ENCODE results near the gene MPL. TPM values are rescaled to one million over a fixed set of nuclear protein-coding genes. Genes with fewer than 3 reads are reported as not detected.

The MPL gene
- total RNA-seq (2022) (0.52 and 0.73 TPM in 2 replicates), Bru-seq, nascent RNA (percentile 23 among the genes with signal in this experiment), BruChase-seq, experiment 1, labeled RNA remaining after a 6-hour chase (percentile 18 among the genes with signal in this experiment), BruChase-seq, experiment 2, labeled RNA remaining after a 2-hour chase (percentile 13 among the genes with signal in this experiment)
- long read RNA-seq, result 0 reads

GRCh38 chr1:43337588-43337987 lies at the start of gene MPL:
Gene MPL, plus strand, starts transcription at chr1:43337818. Its CDS starts 31 bp downstream, at chr1:43337849.
- TF ChIP-seq CTCF (IDR thresholded peaks at IDR 0.05; ENCODE audit: unreplicated experiment), result no peak
- intact Hi-C loops (cut with micrococcal nuclease; ENCODE audit: unreplicated experiment), result no loop called here
- DNase-seq, result no peak
- H3K36me3 Mint-ChIP-seq (ENCODE audit: insufficient read depth, unreplicated experiment), result no peaks in the 10 kb centered on the region
- no peaks in the 10 kb centered on the region for H3K4me1 Mint-ChIP-seq (ENCODE audit: low read depth, unreplicated experiment)
- no peaks in the 10 kb centered on the region for H3K9me3 Mint-ChIP-seq (ENCODE audit: low read depth, unreplicated experiment)
- peaks cover 36% of the 10 kb centered on the region for H3K27me3 Mint-ChIP-seq (ENCODE audit: unreplicated experiment)
- CTCF ChIA-PET, result no interaction called here
- no peak within 1 kb of the TSS for H3K4me3 Mint-ChIP-seq (ENCODE audit: low read depth, unreplicated experiment)
- no peak within 1 kb of the TSS for H3K27ac Mint-ChIP-seq (ENCODE audit: unreplicated experiment)
- no TSS peak for BruUV-seq (replicated peaks)

GRCh38 chr1:43288058-43288784 lies 49.4 kb upstream of the MPL start:
- Mint-ChIP-seq H3K4me1 (ENCODE audit: low read depth, unreplicated experiment) (peaks cover 28% of the 10 kb centered on the region), H3K36me3 (ENCODE audit: insufficient read depth, unreplicated experiment) (peaks cover 19% of the 10 kb centered on the region), H3K4me3 (ENCODE audit: low read depth, unreplicated experiment) (no peak overlapping the region), H3K9me3 (ENCODE audit: low read depth, unreplicated experiment) (no peaks in the 10 kb centered on the region), H3K27me3 (ENCODE audit: unreplicated experiment) (no peaks in the 10 kb centered on the region), H3K27ac (ENCODE audit: unreplicated experiment) (no peak overlapping the region)
- no peak for TF ChIP-seq CTCF (IDR thresholded peaks at IDR 0.05; ENCODE audit: unreplicated experiment)
- no TSS peak for BruUV-seq (replicated peaks)
- intact Hi-C loops (cut with micrococcal nuclease; ENCODE audit: unreplicated experiment), result no loop called here
- DNase-seq, result no peak
- CTCF ChIA-PET, result no interaction called here

- H3K27me3 Mint-ChIP-seq (ENCODE audit: unreplicated experiment), result no peaks in the 10 kb centered on the region
- H3K4me1 Mint-ChIP-seq (ENCODE audit: low read depth, unreplicated experiment), result peaks cover 23% of the 10 kb centered on the region
- CTCF ChIA-PET, result no interaction called here
- intact Hi-C loops (cut with micrococcal nuclease; ENCODE audit: unreplicated experiment), result no loop called here
- TF ChIP-seq CTCF (IDR thresholded peaks at IDR 0.05; ENCODE audit: unreplicated experiment), result no peak
- BruUV-seq (replicated peaks), result no TSS peak
- H3K27ac Mint-ChIP-seq (ENCODE audit: unreplicated experiment), result no peak overlapping the region
- no peak overlapping the region for H3K4me3 Mint-ChIP-seq (ENCODE audit: low read depth, unreplicated experiment)
- no peak for DNase-seq
- H3K9me3 Mint-ChIP-seq (ENCODE audit: low read depth, unreplicated experiment), result no peaks in the 10 kb centered on the region
- peaks cover 18% of the 10 kb centered on the region for H3K36me3 Mint-ChIP-seq (ENCODE audit: insufficient read depth, unreplicated experiment)
These were observed 48.6 kb upstream of the MPL start for GRCh38 chr1:43288785-43289706.

- no peaks in the 10 kb centered on the region for H3K27me3 Mint-ChIP-seq (ENCODE audit: unreplicated experiment)
- CTCF ChIA-PET, result interaction anchor here (0.7 kb wide), 1 partner anchor 26 kb away, joined by 6 read pairs; no protein-coding TSS in a partner anchor
- no TSS peak for BruUV-seq (replicated peaks)
- H3K36me3 Mint-ChIP-seq (ENCODE audit: insufficient read depth, unreplicated experiment), result no peaks in the 10 kb centered on the region
- no peak for TF ChIP-seq CTCF (IDR thresholded peaks at IDR 0.05; ENCODE audit: unreplicated experiment)
- no peak overlapping the region for H3K4me3 Mint-ChIP-seq (ENCODE audit: low read depth, unreplicated experiment)
- no peaks in the 10 kb centered on the region for H3K4me1 Mint-ChIP-seq (ENCODE audit: low read depth, unreplicated experiment)
- no peaks in the 10 kb centered on the region for H3K9me3 Mint-ChIP-seq (ENCODE audit: low read depth, unreplicated experiment)
- DNase-seq, result no peak
- no peak overlapping the region for H3K27ac Mint-ChIP-seq (ENCODE audit: unreplicated experiment)
- intact Hi-C loops (cut with micrococcal nuclease; ENCODE audit: unreplicated experiment), result no loop called here
These were observed 45.4 kb upstream of the MPL start for GRCh38 chr1:43292216-43292615.

Data from Calu3 (cell line).